MG63 (cell line): ENCODE measurements around the gene PCDH15. TPM values are rescaled to one million over a fixed set of nuclear protein-coding genes. Genes with fewer than 3 reads are reported as not detected.

ENCODE experiments used
- DNase-seq: peaks from one replicate; pipeline ENCODE4 v3.0.0-alpha.2; 2020
- H3K27me3 ChIP-seq: fragments of 250-450 bp; sonication (Bioruptor Pico); 2 replicates; pipeline ENCODE4 v1.5.1; 2020; ENCODE audit warnings: mild to moderate bottlenecking, moderate library complexity
- H3K36me3 ChIP-seq: fragments of 250-450 bp; sonication (Bioruptor Pico); 2 replicates; pipeline ENCODE4 v1.5.1; 2020; ENCODE audit warnings: mild to moderate bottlenecking, moderate library complexity
- H3K4me3 ChIP-seq: fragments of 250-450 bp; sonication (Bioruptor Pico); 2 replicates; pipeline ENCODE4 v1.5.1; 2020; ENCODE audit warnings: mild to moderate bottlenecking, moderate library complexity
- H3K9me3 ChIP-seq: fragments of 250-450 bp; sonication (Bioruptor Pico); 2 replicates; pipeline ENCODE4 v1.5.1; 2020; ENCODE audit warnings: mild to moderate bottlenecking, moderate library complexity
- total RNA-seq: library from RNA; depleted of rRNA; stranded (reverse); fragments of >200 nt; shearing (Covaris generic); gene quantifications from 2 replicates; pipeline ENCODE4 v1.2.3, GENCODE V29; 2014; ENCODE audit warnings: low replicate concordance

The PCDH15 gene
- total RNA-seq, 1 experiment from 2014 or later = not detected

GRCh38 chr10:54372179-54372578 lies 428.9 kb downstream of the PCDH15 start:
- H3K36me3 ChIP-seq = no peaks in the 10 kb centered on the region
- no peak overlapping the region for H3K4me3 ChIP-seq
- no peak for DNase-seq
- H3K9me3 ChIP-seq = no peaks in the 10 kb centered on the region
- H3K27me3 ChIP-seq = no peaks in the 10 kb centered on the region

- no peaks in the 10 kb centered on the region for H3K36me3 ChIP-seq
- H3K9me3 ChIP-seq = no peaks in the 10 kb centered on the region
- no peaks in the 10 kb centered on the region for H3K27me3 ChIP-seq
- no peak overlapping the region for H3K4me3 ChIP-seq
- DNase-seq = no peak
Observed at GRCh38 chr10:54368984-54369383, 432.0 kb downstream of the PCDH15 start.

GRCh38 chr10:54363390-54363789 lies 437.6 kb downstream of the PCDH15 start:
- no peak for DNase-seq
- Histone ChIP-seq H3K4me3 (no peak overlapping the region), H3K9me3 (no peaks in the 10 kb centered on the region), H3K27me3 (no peaks in the 10 kb centered on the region), H3K36me3 (no peaks in the 10 kb centered on the region)

GRCh38 chr10:54342058-54342457 lies 459.0 kb downstream of the PCDH15 start:
- no peaks in the 10 kb centered on the region for H3K36me3 ChIP-seq
- DNase-seq = no peak
- H3K9me3 ChIP-seq = peaks cover 7% of the 10 kb centered on the region
- no peak overlapping the region for H3K4me3 ChIP-seq
- no peaks in the 10 kb centered on the region for H3K27me3 ChIP-seq

GRCh38 chr10:54335296-54335695 lies 465.7 kb downstream of the PCDH15 start:
- Histone ChIP-seq H3K27me3 (no peaks in the 10 kb centered on the region), H3K9me3 (peaks cover 7% of the 10 kb centered on the region), H3K4me3 (no peak overlapping the region), H3K36me3 (no peaks in the 10 kb centered on the region)
- DNase-seq = no peak

- Histone ChIP-seq H3K36me3 (no peaks in the 10 kb centered on the region), H3K9me3 (no peaks in the 10 kb centered on the region), H3K27me3 (no peaks in the 10 kb centered on the region; the same call in 1 of the 2 replicates), H3K4me3 (no peak overlapping the region)
- no peak for DNase-seq
Observed at GRCh38 chr10:54319341-54319740, 481.7 kb downstream of the PCDH15 start.

GRCh38 chr10:54318470-54318869 lies 482.6 kb downstream of the PCDH15 start:
- H3K36me3 ChIP-seq = no peaks in the 10 kb centered on the region

GRCh38 chr10:54314430-54314829 lies 486.6 kb downstream of the PCDH15 start:
- no peaks in the 10 kb centered on the region for H3K27me3 ChIP-seq
- no peaks in the 10 kb centered on the region for H3K9me3 ChIP-seq

More at GRCh38 chr10:54318470-54318869, 482.6 kb downstream of the PCDH15 start:
- Histone ChIP-seq H3K27me3 (no peaks in the 10 kb centered on the region; the same call in 1 of the 2 replicates), H3K9me3 (no peaks in the 10 kb centered on the region), H3K4me3 (no peak overlapping the region)
- no peak for DNase-seq

GRCh38 chr10:54284526-54285193 lies 516.4 kb downstream of the PCDH15 start:
- Histone ChIP-seq H3K9me3 (no peaks in the 10 kb centered on the region), H3K36me3 (no peaks in the 10 kb centered on the region), H3K4me3 (no peak overlapping the region), H3K27me3 (no peaks in the 10 kb centered on the region)
- DNase-seq = peak; percentile 3

More at GRCh38 chr10:54314430-54314829, 486.6 kb downstream of the PCDH15 start:
- H3K4me3 ChIP-seq = no peak overlapping the region
- no peaks in the 10 kb centered on the region for H3K36me3 ChIP-seq
- DNase-seq = no peak

- Histone ChIP-seq H3K36me3 (no peaks in the 10 kb centered on the region), H3K27me3 (no peaks in the 10 kb centered on the region), H3K9me3 (no peaks in the 10 kb centered on the region), H3K4me3 (no peak overlapping the region)
- no peak for DNase-seq
Observed at GRCh38 chr10:54282012-54282411, 519.0 kb downstream of the PCDH15 start.

GRCh38 chr10:54266395-54266794 lies 534.6 kb downstream of the PCDH15 start:
- H3K4me3 ChIP-seq = no peak overlapping the region
- no peak for DNase-seq
- no peaks in the 10 kb centered on the region for H3K36me3 ChIP-seq
- no peaks in the 10 kb centered on the region for H3K9me3 ChIP-seq
- no peaks in the 10 kb centered on the region for H3K27me3 ChIP-seq

- Histone ChIP-seq H3K27me3 (no peaks in the 10 kb centered on the region), H3K36me3 (no peaks in the 10 kb centered on the region), H3K4me3 (no peak overlapping the region), H3K9me3 (no peaks in the 10 kb centered on the region)
- no peak for DNase-seq
Observed at GRCh38 chr10:54262726-54263125, 538.3 kb downstream of the PCDH15 start.

GRCh38 chr10:54259104-54259503 lies 541.9 kb downstream of the PCDH15 start:
- DNase-seq = no peak
- H3K27me3 ChIP-seq = no peaks in the 10 kb centered on the region
- no peak overlapping the region for H3K4me3 ChIP-seq
- no peaks in the 10 kb centered on the region for H3K9me3 ChIP-seq
- no peaks in the 10 kb centered on the region for H3K36me3 ChIP-seq

GRCh38 chr10:54234832-54235231 lies 566.2 kb downstream of the PCDH15 start:
- Histone ChIP-seq H3K36me3 (no peaks in the 10 kb centered on the region), H3K4me3 (no peak overlapping the region), H3K9me3 (no peaks in the 10 kb centered on the region), H3K27me3 (no peaks in the 10 kb centered on the region)
- no peak for DNase-seq

- no peaks in the 10 kb centered on the region for H3K36me3 ChIP-seq
- no peak overlapping the region for H3K4me3 ChIP-seq
- DNase-seq = no peak
- H3K27me3 ChIP-seq = no peaks in the 10 kb centered on the region; the same call in 1 of the 2 replicates
- no peaks in the 10 kb centered on the region for H3K9me3 ChIP-seq
Observed at GRCh38 chr10:54203401-54203800, 597.6 kb downstream of the PCDH15 start.

GRCh38 chr10:54198051-54198450 lies 603.0 kb downstream of the PCDH15 start:
- no peak for DNase-seq
- H3K36me3 ChIP-seq = no peaks in the 10 kb centered on the region
- no peak overlapping the region for H3K4me3 ChIP-seq
- no peaks in the 10 kb centered on the region for H3K9me3 ChIP-seq
- no peaks in the 10 kb centered on the region for H3K27me3 ChIP-seq

GRCh38 chr10:54194806-54195205 lies 606.2 kb downstream of the PCDH15 start:
- no peaks in the 10 kb centered on the region for H3K27me3 ChIP-seq
- no peaks in the 10 kb centered on the region for H3K9me3 ChIP-seq
- DNase-seq = no peak
- no peaks in the 10 kb centered on the region for H3K36me3 ChIP-seq
- no peak overlapping the region for H3K4me3 ChIP-seq

- no peak overlapping the region for H3K4me3 ChIP-seq
- no peaks in the 10 kb centered on the region for H3K36me3 ChIP-seq
Observed at GRCh38 chr10:54159924-54160323, 641.1 kb downstream of the PCDH15 start.

More at GRCh38 chr10:54159924-54160323, 641.1 kb downstream of the PCDH15 start:
- Histone ChIP-seq H3K9me3 (no peaks in the 10 kb centered on the region), H3K27me3 (no peaks in the 10 kb centered on the region)
- DNase-seq = no peak
